CD4-positive, alpha-beta T cell treated with Interferon gamma for 1 hour (primary cell): ENCODE results near the gene EPHB1.

ENCODE experiments used
- DNase-seq: peaks from one replicate; pipeline ENCODE4 v3.0.0-alpha.2; 2020

The EPHB1 gene

DNA sequence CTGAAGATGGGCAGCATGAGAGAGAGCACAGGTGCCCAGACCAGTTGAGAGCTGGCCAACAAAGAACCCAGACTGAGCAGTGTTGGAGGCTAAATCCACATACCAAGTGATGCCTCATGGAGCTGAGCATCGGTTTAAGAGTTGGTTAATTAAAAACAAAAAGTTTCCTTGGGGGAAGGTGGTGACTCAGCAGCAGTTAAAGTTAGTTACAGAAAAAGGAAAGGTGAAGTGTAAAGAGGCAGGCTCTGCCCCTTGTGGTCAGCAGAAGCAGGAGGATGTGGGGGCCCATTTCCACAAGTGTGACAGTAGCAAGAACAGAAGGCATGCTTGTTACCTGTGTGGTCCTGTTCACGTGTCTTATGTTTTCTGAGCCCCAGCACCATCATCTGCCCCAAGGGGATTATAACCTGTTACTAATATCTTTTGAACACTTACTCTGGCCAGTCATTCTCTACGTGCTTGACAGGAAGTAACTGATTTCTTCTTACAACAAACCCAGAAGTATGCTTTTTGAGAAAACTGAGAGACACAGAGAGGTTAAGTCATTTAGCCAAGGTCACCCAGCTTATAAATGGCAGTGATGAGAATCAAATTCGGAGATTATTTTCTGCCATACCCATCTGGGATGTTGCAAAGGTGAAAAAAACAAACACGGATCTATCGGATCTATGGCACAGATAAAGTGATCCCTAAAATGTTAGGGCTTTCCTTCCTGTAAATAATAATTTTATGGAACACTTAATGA lies 91.0 kb downstream of the EPHB1 start:
- no peak for DNase-seq

DNA sequence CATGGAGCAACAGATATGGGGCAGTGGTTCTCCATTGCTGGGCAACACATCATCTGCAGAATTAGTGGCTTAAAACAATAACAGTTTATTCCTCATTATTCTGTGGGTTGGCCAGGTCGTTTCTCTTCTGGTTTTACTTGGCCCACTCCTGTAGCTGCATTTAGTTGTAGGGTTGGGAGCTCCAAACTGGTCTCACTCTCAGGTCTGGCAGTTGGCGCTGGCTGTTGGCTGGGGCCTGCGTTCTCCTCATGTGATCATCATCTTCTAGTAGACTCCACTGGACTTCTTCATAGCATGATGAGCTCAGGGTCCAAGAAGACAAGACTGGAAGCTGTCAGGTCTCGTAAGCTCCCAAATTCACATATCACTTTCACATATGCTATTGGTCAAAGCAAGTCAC lies 91.9 kb downstream of the EPHB1 start:
- DNase-seq = no peak

DNA sequence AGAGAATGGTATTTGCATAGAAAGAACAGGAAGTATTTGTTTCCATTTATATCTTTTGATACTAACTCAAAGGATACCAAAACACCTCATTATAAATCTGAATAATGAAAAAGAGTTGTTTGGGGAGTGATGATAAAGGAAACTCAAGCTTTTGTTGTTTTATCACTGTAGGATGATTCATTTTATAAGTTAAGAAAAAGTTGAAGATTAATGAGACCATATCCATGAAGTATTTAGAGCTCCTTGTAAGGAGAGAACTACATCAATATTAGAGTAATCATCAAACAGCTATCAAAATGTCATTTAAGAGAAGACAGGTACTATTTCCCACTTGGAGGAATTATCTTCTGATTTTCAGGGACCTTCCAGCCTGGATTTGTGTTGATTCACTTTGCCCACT lies 92.5 kb downstream of the EPHB1 start:
- no peak for DNase-seq

DNA sequence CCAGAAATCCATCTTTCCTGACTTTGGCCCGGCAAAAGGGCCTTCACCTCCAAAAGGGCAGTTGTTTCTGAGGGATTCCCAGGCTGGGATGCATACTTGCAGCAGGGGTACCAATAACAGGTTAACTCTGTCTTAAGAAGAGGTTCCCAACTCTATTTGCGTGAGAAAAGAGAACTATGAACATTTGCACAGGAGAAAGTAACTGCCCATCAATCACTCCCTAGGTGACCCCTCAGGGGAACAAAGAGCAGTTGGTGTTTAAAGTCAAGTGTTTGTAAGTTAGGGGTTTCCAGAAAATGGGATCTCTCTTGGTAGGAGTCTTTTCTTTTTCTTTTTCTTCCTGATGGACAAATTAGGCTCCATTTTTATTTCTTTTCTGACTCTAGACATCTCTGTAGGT lies 97.3 kb downstream of the EPHB1 start:
- DNase-seq = no peak

DNA sequence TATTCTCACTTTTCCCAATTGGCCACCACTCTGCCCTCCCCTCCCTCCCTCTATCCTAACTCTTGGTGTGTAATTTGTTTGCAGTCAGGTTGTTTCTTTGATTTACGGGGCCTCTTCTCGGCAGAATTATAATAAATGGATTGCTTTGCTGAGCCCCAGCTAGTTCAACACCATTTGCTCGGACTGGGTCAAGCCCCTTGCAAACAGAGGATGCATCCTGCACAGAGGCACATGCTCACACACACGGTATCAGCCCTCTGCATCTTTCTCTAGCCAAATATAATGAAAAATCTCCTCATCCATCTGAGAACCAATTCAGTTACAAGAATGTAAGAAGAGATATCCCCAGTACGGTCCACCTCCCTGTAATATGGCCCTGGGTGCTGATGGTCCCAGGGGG lies 97.7 kb downstream of the EPHB1 start:
- DNase-seq = no peak

DNA sequence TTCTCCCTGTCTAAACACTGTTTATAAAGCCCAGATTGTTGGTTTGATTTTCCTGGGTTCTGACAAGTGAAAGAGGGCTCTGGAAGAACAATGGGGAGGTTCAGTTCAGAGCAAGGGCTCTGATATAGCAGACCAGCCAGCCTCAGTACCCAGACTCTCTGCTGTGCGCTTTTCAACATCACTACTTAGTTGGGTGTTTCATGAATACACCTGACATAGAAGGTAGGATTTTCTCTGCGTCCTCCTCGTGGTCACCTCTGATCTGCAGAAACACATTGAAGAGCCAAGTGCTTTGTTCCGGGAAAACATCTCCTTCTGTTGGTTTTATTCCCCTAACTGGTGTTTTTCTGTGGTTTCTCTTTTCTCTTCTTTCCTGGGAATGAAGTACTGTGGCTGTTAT lies 99.5 kb downstream of the EPHB1 start:
- DNase-seq = no peak

DNA sequence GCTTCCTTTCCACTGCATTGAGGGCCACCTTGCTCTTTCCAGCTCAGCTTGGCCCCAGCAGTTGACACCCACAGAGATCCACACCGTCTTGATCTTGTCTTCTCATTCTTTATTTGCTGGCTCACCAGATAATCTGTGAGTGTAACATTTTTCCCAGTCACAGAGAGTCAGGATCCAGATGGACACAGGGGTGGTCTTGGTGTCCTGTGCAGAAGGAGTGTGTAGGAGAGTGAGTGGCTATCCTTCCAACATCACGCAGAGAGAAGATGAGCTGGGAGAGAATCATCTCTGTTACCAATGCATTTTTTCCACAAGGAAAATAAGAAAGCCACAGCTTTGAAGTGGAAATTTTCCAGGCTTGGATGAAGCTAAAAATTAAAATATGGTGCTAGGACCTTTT lies 100.1 kb downstream of the EPHB1 start:
- DNase-seq = no peak

DNA sequence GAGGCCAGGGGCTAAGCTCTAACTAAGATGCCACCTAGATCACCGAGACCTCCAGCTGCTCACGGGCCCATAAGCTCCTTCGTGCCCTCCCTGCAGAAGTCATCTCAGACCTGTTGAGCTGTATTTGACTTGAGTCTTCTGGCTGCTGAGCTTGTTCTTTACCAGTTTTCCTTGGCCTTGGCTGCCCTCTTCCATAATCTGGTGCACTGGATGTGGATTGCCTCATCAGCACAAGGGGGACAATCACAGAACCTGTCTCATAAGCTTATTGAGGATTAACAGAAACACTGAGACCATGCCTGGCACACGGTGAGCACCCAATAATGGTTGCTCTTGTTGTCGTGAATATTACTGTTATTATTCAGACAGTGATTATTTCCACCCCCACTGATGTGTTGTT lies 101.1 kb downstream of the EPHB1 start:
- DNase-seq = no peak

DNA sequence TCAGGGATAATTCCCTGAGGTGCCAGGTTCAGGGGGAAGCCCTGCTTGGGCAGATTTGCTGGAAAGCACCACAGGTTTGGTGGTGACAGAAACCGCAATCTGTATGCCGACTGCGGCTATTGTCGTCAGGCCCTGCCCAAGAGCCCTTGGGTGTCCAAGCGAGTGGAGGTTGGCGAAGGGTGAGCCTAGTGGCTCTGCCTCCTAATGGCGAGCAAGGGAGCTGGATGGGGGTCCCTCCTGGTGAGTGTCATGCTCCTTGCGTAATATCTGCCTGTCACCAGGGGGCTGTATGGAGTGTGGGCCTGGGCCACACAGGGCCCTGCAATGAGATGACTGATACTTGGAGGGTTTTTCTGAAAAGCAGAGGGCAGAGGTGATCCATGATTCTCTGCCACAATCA lies 101.6 kb downstream of the EPHB1 start:
- no peak for DNase-seq

DNA sequence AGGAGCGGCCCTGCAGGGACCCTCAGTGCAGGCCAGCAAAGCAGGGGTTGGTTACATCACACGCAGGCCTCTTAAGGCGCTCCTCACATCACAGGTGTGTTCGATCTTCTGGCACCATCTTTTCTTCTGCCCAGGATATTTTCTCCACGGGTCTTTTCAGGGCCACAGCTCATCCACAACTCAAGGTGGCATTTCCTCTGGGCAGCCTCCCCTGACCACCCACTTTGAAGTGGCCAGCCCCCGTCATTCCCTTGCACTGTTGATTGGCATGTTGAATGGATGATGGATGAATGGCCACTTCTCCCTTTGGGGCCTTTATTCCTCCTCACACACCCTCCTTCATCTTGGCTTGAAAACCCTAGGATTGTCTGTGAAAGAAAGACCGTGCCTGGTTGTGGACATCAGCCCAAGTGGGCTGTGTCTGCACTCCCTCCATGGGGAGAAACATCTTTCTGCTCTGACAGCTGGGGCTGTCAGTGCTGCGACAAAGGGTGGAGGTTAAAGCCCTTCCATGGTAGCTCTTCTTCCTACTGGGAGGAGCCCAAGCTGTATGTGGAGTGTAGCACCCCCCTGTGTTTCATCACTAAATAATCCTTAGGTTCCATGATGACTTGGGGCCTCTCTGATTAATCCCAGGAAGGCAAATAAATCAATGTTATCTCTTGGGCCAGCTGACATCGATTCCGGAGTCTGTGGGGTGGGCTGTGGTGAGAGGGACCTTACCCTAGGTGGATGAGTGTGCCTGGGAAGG lies 102.5 kb downstream of the EPHB1 start:
- no peak for DNase-seq

DNA sequence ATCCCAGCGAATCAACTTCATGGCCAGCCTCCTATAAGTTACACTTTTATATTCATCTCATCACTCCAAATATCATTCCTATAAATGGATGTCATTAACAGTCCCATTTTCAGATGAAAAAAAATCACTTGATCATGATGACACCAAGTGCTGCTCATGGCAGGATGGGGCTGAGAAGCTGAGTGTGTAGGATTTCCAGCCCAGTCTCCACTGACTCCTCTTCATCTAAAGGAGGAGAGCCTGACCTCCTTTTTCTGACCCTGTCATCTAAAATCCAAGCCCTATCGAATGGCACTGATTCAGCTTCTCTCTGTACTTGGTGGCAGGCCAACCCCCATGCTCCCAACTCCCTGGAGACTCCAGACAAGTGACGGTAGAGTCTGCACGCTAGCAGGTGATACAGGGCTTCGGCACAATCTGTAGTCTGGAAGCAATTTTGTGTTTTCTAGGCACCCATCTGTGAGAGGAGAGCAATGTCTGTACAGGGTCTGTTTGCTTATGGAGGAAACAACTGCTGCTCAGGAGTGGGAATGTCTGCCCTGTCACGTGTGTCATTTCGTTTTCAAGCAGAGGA lies 103.2 kb downstream of the EPHB1 start:
- no peak for DNase-seq

DNA sequence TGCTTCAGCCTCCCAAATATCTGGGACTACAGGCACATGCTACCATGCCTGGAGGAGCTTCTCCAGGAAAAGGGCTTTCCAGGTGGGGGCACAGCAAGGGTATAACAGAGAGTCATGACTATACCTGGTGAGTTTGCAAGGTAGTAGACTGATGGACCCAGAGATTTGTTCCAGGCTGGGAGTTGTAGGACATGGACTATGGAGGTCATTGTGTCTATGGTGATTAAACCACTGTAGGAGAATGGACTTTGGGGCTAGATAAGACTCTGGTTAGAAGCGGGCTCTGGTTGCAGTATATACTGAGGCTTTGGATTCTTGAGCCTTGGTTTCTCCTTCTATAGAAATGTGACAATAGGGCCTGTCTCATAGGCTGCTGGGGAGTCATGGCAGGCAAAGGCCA lies 104.7 kb downstream of the EPHB1 start:
- DNase-seq = no peak

DNA sequence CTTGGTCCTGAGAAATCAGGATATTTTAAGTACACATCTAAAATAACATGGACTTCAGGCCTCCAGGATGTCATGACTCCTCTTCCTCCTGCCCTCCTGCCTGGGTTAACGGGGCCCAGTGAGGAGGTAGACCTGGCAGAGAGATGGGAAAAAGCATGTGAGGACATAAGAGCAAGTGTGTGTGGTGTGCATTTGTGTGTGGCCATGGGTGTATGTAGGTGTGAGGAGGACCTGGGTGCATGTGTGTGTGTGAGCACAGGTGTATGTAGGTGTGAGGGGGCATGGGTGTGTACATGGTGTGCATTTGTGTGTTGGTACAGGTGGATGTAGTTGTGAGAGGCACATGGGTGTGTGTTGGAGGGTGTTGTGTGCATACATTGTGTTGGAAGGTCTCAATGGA lies 105.4 kb downstream of the EPHB1 start:
- DNase-seq = no peak

DNA sequence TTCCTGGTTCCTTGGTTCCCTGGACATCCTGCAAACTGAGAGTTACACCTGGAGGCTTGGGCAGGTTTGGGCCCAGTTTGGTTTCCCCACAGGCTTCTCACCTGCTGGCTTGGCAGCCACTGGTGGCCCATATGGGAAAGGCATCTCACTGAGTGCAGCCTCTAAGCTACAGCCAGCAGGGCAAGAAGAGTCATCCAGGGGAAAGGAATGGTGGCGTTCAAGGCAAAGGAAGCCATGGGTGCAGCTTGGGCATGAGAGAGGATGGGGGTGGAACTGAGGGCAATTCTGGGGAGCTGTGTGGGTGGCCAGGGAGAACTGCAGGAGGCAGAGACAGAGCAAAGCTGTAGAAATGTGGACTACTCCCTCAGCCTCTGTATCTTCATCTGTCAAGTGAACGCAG lies 106.4 kb downstream of the EPHB1 start:
- DNase-seq = no peak

DNA sequence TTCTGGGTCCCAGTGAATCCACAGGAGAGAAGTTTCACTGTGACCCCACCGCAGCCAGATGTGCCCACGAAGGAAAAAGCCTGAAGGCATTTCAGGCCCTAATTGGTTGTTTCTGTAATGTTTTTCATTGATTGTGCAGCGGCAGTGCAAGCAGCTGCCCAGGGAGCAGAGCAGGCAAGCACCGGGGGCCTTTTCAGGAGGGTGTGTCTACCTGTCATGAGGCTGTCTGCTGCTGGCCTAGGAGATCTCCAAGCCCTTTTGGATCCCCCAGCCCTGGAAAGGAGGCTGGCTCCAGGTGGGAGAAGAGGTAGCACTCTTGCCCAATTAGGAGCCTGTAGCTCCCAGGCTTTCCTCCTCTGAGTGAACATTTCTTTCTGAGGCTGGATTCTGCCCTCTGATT lies 108.8 kb downstream of the EPHB1 start:
- no peak for DNase-seq

DNA sequence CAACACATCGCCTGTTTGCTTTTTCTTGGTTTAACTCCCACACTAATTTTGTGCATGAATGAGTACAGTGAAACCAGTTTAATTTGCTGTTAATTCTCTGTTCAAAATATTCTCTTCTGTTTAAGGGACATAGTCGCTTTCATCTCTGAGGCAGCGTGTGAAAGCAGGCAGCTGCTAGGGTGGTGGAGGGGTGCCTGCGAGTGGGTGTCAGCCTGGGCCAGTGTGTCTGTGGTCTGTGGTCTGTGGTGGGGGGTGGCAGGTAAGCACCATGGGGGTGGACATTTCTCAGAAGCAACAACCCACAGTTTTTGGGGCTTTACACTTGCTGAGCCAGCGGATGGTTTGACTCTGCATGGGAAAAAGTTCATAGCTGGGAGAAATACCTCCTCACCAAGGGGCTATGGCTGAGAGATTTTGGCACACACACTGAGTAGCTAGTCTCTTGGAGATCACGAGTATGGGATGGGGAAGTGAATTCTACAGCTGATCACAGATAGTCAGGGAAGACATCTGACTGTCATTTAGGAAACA lies 109.2 kb downstream of the EPHB1 start:
- DNase-seq = no peak

DNA sequence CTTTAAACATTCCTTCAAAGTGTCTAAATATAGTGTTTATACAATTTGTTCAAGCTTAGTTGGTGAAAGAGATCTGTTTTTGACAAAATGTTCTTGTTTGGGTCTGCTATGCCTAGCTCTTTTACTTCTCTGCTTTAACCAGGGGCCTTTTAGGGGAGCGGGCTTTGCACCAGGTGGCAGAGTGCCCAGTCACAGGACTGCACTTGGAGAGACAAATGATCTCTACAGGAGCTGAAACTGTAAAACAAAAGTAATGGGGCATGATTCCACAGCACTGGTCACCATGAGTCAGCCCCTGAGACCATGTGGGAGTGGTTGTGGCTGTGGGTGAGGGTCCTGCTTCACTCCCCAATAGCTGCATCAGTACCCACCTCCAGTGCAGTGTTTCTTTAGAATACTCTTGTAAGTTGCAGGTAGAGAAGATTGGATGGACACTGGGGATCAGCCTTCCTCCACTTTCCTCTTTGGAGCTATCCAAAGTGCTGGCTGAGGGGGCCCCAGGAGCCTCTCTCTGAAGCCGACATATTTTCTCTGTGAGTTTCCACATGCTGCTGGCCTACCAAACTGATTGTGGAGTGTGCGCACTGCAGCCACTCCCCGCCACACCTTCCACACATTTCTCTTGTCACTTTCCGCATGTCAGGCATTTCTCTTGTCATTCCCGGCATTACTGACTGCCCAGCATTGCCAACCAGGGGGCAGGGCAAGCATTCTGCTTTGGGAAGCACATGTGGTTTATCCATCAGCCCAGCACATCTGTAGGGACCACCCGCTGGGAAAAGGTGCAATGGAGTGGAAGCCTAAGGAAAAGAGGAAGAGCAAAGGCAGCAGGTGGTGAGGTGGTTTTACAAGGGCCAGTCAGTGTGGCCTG lies 110.0 kb downstream of the EPHB1 start:
- DNase-seq = no peak

DNA sequence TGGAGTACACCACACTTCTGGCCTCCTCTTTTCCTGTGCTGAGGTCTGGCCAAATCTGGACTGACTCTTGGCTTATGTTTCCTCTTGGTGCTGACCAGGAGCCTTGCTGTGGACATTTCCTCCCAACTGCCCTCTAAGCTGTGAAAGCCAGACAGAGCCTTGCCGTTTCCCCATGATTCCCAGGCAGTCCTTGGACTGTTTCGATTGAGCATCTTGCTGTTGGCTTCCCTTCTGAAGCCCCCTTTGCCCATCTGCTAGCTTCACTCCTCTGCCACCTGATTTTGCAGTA lies 110.5 kb downstream of the EPHB1 start:
- no peak for DNase-seq

DNA sequence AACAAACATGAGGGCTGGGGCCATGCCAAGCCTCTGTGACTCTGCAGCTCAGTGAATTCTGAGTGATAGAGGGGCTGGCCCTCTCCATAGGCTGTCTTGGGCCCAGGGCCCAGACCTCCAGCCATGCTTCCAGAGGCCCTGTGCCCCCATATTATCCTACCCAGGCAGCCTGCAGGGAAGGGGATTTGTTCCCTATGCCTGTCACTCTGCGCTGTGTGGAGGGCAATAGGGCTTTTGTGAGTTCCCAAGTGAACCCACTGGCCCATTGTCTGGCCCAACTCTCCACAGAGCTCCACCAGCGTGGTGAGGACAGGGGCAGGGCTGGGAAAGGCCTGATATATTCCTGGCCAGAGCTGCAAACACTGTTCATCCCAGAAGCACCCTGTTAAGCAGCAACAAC lies 113.2 kb downstream of the EPHB1 start:
- DNase-seq = no peak

DNA sequence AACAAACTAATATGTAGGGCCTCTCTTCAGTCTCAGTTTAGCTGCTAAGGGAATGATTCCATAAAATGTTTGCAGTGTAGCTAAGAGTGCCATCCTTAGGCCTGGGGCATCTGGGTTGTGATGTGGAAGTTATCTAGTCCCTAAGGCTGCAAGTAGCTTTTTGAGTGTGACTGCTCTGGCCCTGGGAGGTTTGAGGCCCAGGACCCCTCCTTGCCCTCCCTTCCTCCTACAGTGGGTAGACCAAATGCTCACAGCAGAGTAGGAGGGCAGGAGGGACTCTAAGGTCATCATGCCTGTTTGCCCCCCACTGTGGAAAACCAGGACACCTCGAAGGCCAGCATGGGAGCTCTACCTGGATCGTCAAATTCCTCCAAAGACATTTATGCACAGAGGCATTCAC lies 115.0 kb downstream of the EPHB1 start:
- DNase-seq = no peak

DNA sequence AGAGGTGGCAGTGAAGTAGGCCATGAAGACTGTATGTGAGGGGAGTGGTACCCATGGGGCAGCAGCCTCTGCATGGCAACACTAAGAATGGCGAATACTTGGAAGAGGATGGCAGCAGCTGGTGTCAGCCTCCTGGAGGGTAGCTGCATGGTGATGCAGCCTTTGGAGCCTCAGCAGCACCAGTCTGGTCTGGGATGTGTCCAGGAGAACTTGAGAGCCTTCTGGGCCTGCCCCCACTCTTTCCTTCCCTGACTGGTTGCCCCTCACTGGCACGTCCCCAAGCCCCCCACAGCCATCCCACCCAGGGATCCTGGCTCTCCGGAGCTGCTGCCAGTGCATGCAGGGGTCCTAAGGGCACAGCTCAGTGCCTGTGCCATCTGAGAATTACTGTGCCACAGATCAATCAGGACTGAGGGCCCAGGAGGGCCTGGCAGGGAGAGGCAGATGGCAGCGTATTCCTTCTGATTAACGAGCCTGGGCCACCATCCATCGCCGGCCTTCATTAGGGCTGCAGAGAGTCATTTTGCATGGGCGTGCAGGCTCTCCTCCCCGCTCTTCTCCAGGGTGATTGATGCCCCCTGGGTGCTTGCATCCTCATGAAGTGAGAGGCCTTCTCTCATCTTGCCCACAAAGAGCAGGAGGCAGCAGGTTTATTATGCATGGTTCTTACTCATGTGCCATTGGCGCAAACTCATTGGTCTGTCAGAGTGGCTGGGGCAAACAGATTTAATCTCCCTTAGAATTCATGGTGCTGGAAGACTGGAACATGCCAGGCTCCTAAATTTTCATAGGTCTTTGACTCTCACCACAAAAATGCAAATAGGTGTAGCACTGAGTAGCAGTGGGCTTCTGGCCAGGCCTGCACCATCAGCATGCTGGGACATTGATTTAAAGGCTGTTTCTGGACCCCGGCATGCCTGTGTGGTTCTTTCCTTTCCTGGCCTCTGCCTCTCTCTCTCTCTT lies 116.8 kb downstream of the EPHB1 start:
- DNase-seq = no peak

DNA sequence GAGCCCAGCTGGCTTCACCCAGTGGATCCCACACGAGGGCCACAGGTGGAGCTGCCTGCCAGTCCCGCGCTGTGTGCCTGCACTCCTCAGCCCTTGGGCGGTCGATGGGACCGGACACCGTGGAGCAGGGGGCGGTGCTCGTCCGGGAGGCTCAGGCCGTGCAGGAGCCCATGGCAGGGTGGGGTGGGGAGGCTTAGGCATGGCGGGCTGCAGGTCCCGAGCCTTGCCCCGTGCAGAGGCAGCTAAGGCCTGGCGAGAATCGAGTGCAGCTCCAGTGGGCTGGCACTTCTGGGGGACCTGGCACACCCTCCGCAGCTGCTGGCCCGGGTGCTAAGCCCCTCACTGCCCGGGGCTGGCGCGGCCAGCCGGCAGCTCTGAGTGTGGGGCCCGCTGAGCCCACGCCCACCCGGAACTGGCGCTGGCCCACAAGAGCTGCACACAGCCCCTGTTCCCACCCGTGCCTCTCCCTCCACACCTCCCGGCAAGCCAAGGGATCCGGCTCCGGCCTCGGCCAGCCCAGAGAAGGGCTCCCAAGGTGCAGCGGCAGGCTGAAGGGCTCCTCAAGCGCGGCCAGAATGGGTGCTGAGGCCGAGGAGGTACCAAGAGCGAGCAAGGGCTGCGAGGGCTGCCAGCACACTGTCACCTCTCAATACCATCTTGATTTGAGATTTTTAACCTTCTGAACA lies 121.4 kb downstream of the EPHB1 start:
- DNase-seq = no peak
